GM12892 (cell line): ENCODE measurements around the gene MAPRE2.

Experiments
- POLR2A ChIP-seq: IDR thresholded peaks from 2 replicates; pipeline ENCODE4 v1.6.1; 2011; ENCODE audit warnings: low read depth, low read length, control low read depth
- POLR2AphosphoS5 ChIP-seq: IDR thresholded peaks from 2 replicates; pipeline ENCODE4 v1.6.1; 2011; ENCODE audit warnings: low read depth, low read length, control low read depth

DNA sequence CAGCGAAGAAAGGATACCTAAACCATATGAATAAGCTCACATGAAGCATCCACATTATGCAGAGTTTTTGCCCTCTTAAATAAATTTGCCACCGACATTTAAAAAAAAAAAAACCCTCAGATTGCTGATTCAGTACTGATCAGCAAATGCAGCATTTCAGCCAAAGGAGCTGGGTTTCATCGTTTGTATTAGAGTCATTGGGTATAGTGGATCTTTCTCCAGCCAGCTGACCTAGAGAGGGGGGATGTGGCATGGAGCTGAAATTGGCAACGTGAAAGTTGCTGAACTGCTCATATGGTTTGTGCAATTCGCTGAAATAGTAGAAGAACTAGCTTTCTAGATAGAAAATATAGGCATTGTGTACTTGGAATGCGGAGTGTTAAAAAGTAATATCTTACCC lies 126.1 kb downstream of the MAPRE2 start:
- TF ChIP-seq POLR2A (no peak), POLR2AphosphoS5 (no peak)
